ENCODE measurements around the gene PLBD1.
A peak's percentile ranks its signal among the peaks of the same experiment; 100 is the strongest.

Gene PLBD1

DNA sequence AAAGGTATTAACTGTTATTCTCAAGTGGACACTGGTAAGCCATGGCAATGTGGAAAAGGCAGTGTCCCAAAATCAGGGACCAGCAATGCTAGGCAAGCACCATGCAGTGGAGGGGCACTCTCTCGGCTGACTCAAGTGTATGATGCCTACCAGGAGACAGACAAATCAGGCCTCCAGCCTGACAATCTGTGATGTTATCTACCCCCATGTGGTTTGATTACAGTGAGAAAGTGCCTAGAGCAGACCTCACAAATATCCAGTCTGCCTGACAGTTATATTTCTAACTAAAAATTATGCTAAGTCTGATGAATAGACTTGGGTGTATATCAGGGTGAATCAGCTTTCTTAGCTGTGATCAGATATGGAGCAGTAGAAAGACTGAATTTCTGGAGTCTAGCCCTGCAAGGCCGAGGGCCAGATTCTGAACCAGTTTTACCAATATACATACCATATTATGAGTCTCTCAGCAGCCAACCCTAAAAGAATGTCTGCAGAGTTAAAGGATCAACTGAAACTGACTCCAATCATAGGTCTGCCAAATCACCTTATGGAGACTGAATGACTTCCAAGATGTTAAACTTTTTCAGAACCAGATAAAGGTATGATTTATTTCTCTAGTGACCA is 3.2 kb downstream of the PLBD1 start:
- DNase-seq, result no peak

DNA sequence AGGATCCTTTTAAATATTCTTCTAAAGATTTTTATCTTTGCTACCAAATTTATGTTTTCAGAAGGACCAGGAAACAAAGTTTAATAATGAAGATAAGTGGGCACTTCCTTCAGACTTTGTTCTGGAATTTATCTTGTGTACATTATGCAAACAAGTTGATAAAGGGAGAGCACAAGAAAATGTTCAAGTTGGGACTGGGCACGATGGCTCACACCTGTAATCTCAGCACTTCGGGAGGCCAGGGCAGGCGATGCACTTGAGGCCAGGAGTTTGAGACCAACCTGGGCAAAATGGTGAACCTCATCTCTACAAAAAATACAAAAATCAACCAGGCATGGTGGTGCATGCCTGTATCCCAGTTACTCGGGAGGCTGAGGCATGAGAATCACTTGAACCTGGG is 4.6 kb downstream of the PLBD1 start:
- DNase-seq, result no peak

DNA sequence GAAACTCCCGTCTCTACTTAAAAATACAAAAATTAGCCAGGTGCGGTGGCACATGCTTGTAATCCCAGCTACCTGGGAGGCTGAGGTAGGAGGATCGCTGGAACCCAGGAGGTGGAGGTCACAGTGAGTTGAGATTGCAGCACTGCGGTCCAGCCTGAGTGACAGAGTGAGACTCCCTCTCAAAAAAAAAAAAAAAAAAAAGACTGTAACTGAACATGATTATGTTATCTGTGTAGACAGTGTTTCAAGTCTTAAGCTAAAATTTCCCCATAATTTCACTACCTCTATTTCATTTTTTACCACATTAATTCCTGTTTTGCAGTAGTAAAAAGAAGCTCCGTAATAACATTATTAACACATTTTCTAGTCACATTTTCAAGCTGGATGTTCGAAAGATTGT is 5.4 kb downstream of the PLBD1 start:
- no peak for DNase-seq

DNA sequence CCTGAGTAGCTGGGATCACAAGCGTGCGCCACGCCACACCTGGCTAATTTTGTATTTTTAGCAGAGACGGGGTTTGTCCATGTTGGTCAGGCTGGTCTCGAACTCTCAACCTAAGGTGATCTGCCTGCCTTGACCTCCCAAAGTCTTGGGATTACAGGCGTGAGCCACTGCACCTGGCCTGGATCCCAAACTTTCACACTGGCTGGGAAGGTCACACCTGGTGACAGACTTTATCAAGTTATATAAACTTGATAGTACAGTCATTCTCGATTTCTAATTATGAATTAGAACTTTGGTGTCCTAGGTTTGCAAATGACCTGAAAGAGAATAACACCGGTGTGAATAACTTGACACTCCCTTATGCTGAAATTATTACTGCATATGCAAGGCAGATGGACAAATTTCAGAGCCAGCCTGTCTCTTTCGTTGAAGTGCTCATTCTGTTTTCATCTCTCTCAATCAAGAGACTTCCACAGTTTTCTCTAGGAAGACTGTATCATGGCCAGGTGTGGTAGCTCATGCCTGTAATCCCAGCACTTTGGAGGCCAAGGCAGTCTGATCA is 5.9 kb downstream of the PLBD1 start:
- DNase-seq, result no peak

DNA sequence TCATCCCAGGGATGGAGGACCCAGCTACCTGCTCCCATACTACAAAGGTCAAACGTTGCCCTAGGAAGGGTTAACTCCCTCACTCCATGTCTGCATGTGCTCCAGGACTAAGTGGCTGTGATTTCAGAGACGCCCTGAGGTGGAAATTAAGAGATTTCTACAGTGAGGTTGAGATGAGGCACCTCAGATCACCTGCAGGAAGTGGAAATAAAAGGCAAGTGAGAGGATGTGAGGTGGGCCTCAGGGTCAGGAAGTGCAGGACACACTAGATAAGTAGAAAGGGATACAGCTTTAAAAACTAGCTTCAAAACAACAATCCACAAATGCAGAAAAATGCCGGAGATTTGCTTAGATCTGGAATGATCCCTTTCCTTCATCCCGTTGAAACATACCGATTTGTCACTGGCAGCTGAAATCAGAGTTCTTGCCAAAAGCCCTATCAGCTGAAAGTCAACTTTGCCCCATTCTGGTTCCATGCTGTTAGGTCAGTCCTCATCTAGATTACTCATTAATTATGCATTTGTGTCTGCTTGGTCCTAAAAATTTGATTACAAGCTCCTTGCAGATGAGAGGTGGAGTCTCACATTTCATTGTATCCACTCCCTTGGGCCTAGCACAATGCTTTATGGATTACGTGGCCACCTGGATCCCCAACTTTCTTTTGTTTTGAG is 6.6 kb downstream of the PLBD1 start:
- no peak for DNase-seq

DNA sequence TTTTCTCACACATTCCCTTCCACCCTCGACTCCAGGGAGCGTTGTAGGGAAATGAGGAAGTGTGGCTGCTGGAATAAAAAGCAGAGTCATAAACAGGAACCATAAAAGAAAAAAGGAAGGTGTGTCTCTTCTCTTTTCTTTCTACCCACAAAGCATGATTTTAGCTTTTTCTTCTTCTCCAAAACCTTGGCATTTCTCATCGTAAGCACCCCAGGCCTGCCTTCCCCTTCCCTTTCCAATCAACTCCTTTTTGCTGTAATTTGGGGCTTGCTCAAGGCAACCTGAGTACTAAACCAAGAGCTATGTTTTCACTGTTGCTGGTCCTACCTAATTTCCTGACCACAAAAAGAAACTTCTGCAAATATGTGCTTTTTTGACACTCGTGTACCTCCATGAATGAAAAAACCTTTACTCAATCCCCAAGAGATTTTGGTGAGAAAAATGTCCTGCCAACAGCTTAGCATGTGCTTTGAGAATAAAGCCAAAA is 9.2 kb downstream of the PLBD1 start:
- no peak for DNase-seq

DNA sequence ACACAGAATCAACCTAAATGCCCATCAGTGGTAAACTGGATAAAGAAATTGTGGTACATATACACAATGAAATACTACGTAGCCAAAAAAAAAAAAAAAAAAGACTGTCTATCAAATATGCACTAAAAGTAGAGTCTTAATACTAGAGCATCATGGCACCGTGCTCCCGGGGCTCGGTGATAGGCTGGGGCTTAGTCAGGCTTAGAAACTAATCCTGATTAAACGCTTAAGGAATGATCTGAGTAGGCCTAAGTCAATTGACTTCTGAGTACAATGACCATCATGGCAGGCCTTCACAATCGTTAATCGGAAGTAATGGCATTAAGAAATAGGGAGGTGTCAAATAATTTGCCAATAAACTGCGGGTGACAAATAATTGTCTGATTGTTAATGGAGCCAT is 9.7 kb downstream of the PLBD1 start:
- DNase-seq, result no peak

DNA sequence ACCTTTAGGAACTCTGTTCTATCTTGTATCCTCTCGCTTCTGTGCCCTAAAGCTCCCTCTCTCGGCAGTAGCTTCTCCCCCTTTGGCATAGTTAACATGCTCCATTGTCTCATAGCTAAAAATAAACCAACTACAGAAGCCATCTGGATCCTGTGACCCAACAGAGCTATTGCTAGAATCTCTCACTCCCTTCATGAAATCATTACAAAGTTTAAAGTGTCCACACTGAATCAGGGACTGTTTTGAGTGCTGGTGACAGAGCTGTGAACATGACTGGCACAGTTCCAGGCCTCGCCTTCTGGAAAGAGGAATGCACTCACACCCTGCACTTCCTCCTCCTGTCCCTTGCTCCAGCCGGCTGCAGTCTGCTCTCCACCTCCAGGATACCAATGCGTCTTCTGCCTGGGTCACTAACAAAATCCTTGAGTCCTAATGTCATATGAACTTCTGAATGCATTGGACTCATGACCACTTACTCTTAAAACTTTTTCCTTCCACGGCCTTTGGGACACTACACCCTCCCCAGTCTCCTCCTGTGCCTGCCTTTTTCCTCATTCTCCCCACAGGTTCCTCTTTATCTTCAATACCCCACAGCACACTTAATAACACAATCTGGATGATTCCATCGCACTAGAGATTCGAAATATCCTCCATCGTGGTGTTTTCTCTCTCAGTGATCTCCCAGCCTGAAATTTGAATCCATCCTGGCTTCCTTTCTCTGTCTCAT is 13.2 kb downstream of the PLBD1 start:
- peak; percentile 13 for DNase-seq

DNA sequence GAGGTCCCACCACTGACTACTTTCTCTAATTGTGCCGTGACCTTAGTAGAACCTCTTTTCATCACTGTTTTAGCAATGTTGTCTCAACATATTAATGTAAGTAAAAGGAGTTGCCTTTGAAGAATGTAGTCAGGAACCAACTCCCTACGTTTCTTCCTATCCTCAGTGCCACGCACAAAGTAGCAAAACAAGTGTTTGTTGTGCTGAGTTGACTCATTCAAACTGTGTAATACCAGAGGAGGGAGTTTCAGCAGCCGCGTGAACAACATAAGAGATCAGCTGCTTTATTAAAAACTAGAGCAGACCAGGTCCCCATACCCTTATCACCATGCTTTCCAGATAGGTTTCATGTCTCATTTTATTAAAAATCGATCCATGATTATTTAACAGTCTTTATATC is 19.1 kb downstream of the PLBD1 start:
- no peak for DNase-seq

DNA sequence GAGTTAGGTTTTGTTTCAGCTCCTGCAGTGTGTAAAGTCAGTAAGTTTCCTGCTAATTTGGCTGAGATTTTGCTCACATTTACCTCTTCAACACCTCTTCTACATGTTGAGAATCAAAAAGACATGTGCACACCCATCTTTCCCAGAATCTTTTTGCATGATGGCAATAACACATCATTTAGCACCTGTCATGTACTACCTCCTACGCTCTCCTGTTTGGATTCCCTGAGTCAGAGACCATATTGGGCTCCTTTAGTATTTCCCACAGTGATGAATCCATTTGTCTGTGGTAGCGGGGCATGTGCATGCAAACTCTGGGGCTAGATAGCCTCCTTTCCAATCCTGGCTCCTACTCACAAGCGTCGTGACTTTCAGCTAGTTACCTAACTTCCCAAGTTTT is 20.1 kb downstream of the PLBD1 start:
- DNase-seq, result no peak

DNA sequence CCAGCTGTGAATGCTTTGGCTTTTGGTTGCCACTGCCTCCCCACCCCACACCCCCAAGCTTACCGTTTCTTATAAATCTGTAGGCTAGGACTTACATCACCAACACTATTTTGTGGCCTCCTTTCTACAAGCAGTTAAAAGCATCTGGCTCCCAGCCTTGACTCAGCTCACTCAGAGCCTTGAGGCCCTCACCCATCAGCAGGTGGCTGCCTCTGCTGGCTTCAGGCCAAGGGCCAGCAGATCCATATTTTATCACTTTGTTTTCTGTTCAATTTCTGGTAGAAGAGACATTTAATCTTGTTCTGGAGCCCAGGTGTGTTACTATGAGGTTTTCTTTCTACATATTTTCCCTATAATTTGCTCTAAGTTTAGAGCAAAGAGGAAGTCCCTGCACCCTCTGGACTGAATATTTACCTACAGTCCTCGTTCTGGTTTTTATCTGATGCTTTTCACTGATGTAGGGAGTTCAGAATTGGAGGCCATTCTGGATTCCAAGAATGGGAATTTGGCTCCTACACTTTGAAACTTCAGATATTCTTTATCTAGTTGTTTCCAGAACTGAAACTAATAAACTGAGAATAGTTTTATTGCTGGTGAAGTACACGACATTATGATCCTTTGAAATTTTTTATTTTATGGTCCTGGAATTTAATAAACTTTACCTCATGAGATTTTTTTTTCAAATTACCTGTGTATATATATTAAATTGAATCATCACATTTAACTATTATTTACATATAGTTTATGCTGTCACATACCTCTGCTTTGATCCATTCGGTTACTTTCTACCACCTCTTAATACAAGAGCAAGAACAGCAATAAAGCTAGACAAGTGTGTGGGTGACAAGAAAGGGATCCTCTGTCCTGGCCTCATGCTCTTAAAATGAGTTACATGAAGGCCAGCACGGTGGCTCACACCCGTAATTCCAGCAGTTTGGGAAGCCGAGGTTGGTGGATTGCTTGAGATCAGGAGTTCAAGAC is 22.2 kb downstream of the PLBD1 start:
- no peak for DNase-seq

DNA sequence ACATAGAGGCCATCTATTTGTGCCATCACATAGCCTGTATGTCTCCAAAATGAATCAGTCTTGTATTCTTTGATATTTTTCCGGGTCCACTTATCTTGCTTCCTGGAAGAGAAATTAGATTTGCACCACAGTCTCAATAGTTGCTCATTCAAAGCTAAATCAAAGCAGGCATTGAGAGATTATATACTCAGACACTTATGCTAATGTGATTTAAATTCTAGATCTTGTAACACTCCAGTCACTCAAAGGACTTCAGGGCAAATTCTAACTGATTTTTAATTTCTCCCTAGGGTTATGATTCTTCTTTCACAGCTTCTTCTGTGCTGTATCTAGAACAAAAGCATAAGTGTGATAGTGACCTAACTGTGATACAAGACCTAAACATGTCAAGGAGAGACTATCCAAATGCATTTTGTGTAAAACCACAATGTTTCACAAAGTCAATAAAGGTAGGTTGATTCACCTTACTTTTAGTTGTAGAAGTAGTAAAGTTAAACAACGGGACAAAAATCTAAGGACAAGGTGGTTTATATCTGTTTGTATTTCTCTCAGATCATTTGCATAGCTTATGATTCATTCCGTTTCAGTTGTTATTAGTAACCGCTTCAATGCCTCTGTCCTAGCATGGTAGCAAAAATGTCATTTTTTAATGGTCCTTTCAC is 26.8 kb downstream of the PLBD1 start:
- no peak for DNase-seq

DNA sequence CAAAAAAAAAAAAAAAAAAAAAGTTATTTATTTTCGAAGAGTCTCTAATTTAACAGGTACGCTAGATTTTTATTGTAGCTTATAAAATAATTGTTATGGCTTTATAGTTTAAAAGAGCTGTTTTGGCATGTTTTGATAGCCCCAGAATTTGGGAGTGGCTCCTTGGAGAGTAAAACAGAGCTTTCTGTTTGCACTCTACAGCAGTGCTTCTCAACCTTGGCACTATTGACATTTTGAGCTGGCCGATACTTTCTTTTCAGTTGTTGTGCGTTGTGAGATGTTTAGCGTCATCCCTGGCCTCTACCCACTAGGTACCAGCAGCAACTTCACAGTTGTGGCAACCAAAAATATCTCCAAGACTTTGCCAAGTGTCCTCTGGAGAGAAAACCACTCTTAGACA is 30.6 kb downstream of the PLBD1 start:
- DNase-seq, result no peak

DNA sequence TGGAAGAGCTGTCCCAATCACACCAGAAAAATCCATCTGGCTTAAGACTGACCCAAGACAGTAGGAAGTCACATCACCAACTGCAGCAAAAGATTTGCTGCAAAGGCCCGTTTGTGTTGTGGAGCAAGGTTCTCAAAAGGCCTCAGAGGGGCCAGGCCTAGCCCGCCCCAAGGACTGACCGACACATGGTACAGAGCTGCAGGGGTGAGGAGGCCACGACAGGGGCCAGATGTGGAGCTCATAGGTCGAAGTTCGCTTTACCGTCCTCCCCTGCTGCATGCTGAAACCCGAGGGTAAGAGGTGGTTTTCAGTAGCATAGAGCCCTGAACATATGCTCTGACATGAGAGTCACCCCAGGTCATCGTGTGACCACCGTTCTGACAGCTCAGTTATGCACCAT is 35.5 kb downstream of the PLBD1 start:
- no peak for DNase-seq

DNA sequence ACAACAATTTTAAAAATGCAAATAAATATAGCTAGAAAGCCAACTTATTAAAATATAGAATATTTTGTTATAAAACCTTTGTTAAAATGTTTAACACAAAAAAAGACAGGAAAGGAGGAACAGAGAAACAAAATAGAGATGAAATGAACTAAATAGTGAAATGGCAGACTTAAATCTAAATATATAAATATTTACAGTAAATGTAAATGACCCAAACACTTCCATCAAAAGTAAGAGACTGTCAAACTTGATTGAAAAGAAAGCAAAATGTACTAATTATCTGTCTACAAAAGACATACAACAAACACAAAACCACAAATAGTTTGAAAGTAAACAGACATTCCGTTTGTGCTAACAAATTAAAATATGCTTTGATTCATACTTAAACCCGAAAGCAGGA is 41.7 kb downstream of the PLBD1 start:
- no peak for DNase-seq

DNA sequence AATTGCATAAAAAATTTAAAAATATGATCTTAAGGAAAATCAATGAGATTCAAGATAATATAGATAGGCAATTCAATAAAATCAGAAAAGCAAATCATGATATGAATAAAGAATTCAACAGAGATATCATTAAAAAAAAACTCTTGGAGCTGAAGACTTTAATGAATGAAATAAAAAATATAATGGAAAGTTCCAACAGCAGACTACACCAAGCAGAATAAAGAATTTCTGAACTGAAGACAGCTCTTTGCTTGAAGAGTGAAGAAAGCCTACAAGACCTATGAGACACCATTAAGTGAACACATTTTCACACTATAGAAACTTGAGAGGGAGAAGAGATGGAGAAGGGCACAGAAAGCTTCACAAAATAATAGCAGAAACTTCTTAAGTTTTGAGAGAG is 45.9 kb downstream of the PLBD1 start:
- no peak for DNase-seq

DNA sequence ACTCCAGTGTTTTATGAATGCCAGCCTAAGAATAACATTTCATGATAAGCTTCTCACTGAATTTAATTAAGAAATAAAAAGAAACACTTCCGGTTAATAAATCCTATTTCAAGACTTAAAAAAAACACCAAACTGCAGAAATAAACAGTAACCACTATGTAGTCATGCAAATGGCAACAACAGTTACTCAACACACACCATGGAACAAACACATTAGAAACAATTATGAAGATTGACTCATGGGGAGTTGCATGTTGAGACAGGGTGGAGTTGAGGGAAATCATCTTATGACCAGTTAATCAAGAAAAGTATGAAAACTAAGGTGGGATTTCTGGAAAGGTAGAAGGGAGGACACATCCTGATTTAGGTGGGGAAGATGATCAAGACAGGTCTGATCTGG is 52.7 kb downstream of the PLBD1 start:
- DNase-seq, result no peak

DNA sequence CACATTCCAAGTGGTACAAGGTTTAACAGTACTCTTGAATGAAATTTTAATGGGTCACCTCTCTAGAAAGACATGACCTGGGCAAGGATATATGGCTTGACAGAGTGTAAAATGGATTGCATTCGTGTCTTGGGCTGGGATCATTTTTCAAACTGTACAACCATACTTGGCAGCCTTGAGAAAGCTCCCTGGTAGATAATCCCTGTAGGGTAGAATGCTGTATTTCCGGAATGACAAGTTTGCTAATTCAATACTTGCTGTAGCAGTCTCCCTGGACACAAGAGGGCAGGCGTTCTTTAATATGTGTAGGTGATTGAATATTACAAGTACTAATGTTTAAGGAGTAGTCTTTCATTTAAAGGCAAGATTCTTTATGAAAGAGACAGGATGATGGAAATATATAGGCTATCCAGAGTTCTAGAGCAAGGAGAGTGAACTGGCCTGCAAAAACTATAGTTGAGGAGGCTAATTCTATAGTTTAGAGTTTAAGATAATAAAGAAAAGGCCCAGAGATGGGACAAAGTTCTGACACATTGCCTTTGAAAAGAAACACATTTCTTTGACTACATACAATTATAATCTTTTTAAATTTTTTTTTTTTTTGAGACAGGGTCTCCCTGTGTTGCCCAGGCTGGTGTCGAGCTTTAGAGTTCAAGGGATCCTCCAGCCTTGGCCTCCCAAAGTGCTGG is 53.4 kb downstream of the PLBD1 start:
- DNase-seq, result peak; percentile 14

DNA sequence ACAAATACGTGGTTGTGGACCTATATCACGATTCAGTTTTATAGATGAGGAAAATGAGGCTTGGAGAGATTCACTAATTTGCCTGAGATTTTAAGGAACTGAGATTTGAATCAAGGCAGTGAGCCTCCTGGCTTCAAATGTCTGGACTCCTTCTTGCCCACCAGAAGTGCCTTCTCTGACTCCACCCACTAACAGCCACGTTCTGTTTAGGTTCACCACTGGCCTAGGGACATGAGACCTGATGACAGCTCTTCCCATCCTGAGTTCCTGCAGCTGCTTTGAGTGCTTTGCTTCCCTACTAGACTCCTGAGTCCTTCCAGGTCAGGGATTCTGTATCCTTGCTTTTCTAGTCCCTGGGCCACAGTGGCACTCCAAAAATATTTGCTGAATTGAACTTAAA is 57.1 kb downstream of the PLBD1 start:
- DNase-seq, result no peak

DNA sequence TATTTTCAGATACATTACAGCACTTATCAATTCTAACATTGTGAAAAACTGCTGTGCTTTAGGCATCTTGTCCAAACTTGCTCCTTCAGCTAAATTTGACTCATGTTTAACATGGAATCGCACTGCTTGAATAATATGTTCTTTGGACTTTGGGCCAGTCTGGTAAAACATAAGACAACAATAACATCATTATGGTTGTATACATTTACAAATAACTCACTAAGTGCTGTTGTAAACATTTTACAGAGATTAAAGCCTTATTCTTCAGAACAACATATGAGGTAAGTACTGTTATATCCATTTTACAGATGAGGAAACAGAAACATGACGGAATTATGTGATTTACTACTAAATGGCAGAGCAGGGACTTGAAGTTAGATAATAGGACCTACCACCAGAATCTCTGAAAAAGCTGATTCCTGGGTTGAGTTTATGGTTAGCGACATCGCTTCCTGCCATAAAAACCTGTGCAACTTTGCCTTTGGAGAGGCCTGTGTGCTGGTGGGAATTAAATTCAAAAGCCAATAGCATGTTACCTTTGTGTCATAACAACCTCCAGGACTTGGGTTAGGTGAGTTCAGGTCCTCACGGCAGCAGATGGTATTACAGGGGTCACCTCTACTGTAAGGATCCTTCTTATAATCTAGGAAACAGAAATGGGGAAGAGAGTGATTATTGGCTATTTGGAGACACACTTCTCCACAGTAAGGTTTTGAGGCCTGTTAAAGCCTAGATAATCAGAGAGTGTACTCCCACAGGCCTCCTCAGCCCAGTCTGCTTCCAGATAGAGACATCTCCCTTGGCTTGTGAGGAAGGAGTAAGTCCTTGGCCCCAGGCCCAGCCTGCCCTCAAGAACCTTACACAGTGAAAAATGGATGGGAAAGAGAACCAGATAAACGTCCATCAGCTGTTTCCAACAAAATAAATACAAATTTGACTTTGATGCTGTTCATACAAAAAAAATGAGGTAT is 61.8 kb downstream of the PLBD1 start:
- no peak for DNase-seq
